Amniotic epithelial cell (primary cell): ENCODE results near the gene TRIM4.
"Not testable (repeated sequence)": the region's sequence is repeated elsewhere in the genome, so short reads cannot be mapped to it uniquely, and the experiment has no call there.

Source experiments
- DNase-seq: peaks from one replicate; pipeline ENCODE4 v3.0.0-alpha.2; 2010; ENCODE audit warnings: low read depth

Gene TRIM4, protein sequence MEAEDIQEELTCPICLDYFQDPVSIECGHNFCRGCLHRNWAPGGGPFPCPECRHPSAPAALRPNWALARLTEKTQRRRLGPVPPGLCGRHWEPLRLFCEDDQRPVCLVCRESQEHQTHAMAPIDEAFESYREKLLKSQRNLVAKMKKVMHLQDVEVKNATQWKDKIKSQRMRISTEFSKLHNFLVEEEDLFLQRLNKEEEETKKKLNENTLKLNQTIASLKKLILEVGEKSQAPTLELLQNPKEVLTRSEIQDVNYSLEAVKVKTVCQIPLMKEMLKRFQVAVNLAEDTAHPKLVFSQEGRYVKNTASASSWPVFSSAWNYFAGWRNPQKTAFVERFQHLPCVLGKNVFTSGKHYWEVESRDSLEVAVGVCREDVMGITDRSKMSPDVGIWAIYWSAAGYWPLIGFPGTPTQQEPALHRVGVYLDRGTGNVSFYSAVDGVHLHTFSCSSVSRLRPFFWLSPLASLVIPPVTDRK

DNA sequence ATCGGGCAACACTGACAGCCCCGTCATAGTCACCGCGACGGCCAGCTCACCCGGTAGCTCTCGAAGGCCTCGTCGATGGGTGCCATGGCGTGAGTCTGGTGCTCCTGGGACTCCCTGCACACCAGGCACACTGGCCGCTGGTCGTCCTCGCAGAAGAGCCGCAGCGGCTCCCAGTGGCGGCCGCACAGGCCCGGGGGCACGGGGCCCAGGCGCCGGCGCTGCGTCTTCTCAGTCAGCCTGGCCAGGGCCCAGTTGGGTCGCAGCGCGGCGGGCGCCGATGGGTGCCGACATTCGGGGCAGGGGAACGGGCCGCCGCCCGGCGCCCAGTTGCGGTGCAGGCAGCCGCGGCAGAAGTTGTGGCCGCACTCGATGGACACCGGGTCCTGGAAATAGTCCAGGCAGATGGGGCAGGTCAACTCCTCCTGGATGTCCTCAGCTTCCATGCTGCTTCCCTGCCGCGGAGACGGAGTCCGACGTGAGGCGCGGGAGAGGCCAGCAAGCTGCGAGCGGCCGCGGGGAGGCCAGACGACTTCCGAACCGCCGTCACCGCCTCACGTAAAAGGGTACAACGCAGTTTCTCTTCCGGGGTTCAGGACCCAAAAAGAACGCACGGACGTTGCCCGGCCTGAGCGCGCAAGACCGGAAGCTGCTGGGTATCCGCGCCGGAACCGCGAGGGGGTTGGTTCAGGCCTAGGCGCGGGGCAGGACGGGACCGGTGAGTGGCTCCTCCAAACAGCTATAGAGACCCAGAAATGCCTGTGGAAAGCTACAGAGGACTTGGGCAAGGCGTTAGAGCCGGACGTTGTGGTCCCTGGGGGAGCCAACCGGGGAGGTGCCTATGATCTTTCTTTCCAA is at the start of gene TRIM4:
TRIM4 (minus strand) TSS at position 572 of the 855 bp plus-strand sequence; CDS start at position 443, 129 bp downstream.
- DNase-seq: peak; percentile 93

DNA sequence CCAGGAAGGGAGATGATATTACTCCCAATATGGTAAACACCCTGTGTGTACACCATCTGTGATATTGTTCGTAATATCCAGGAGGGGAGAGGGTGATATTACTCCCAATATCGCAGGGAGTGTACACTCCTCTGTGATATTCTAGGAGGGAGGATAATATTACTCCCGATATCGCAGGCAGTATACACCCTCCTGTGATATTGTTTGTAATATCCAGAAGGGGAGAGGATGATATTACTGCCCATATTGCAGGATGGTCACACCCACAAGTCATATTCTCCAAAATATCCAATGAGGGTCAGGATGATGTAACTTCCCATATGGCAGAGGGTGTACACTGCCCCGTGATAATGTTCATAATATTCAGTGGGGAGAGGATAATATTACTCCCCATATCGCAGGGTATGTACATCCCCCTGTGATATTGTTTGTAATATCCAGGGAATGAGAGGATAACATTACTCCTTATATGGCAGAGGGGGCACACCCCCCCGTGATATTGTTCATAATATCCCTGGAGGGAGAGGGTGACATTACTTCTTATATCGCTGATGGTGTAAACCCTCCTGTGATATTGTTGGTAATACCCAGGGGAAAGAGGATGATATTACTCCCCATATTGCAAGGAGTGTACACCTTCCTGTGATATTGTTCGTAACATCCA is 39.4 kb upstream of the TRIM4 start:
- no peak for DNase-seq

DNA sequence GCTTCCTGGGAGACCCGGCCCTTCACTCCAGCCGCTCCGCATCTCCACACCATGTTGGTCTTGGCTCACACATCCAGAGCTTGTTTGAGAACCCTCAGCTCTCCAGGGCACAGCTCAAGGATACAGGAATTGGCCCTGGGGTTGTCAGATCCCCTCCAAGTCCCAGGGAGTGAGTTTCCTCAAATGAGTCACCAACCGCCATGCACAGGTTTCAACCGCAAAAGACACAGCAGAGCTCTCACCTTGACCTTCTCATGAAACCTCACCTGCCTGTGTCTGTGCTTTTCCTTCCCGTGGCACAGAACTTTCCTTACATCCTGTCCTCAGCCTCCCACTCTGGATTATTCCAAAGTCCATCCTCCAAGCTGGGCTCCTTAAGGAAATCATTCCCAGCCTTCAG is 35.9 kb upstream of the TRIM4 start:
- no peak for DNase-seq

DNA sequence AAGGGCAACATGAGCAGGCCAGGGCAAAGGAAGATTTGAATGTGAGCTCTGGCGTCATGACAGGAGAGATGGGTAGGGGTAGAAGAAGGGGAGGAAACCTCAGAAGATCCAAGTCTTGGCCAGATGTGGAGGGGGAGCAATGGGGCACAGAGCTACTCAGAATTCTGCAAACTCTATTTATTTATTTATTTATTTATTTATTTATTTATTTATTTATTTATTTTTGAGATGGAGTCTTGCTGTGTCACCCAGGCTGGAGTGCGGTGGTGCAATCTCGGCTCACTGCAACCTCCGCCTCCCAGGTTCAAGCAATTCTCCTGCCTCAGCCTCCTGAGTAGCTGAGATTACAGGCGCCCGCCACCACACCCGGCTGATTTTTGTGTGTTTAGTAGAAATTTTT is 35.3 kb upstream of the TRIM4 start:
- DNase-seq: not testable (repeated sequence)

- peak; percentile 52 for DNase-seq
Observed at GRCh38 chr7:99953649-99954048, 34.3 kb upstream of the TRIM4 start.

DNA sequence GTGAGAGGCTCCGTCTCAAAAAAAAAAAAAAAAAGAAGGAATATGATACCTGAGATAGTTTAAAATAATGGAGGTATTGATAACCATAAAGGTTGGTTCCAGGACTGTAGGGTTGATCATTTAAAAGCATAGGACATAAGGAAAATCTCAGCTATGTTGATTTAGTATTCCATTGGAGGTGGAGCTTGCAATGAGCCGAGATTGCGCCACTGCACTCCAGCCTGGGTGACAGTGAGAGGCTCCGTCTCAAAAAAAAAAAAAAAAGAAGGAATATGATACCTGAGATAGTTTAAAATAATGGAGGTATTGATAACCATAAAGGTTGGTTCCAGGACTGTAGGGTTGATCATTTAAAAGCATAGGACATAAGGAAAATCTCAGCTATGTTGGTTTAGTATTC is 33.3 kb upstream of the TRIM4 start:
- not testable (repeated sequence) for DNase-seq

GRCh38 chr7:99950819-99951218 is 31.5 kb upstream of the TRIM4 start:
- DNase-seq: not testable (repeated sequence)

GRCh38 chr7:99949645-99950228 is 30.4 kb upstream of the TRIM4 start:
- peak; percentile 7 for DNase-seq

GRCh38 chr7:99947608-99948007 is 28.3 kb upstream of the TRIM4 start:
- DNase-seq: no peak

DNA sequence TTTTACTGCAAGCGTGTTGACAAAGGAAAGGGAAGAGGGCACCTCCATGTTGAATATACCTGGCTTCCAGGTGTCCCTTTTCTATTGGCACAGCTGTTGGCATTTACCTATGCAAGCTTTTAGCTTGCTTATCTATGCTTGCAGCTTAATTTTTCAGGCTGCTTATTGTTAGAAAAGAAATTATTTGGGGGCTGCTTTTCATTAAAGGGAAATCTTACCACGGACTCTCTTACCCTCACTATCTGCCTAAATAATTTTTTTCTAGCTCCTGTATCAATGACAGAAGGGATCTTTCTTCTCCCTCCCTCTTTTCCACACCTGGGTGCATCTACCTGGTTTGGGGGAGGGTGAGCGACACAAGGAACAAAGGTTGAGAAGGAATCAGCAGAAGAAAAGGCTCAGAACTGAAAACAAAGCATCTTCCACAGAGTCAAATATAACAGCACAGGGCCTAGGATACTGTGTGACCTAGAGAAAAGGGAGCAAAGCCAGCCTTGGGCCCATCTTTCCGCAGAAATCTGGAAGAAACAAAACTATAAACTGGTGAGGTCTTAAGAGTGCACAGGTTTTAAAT is 25.3 kb upstream of the TRIM4 start:
- DNase-seq: no peak

DNA sequence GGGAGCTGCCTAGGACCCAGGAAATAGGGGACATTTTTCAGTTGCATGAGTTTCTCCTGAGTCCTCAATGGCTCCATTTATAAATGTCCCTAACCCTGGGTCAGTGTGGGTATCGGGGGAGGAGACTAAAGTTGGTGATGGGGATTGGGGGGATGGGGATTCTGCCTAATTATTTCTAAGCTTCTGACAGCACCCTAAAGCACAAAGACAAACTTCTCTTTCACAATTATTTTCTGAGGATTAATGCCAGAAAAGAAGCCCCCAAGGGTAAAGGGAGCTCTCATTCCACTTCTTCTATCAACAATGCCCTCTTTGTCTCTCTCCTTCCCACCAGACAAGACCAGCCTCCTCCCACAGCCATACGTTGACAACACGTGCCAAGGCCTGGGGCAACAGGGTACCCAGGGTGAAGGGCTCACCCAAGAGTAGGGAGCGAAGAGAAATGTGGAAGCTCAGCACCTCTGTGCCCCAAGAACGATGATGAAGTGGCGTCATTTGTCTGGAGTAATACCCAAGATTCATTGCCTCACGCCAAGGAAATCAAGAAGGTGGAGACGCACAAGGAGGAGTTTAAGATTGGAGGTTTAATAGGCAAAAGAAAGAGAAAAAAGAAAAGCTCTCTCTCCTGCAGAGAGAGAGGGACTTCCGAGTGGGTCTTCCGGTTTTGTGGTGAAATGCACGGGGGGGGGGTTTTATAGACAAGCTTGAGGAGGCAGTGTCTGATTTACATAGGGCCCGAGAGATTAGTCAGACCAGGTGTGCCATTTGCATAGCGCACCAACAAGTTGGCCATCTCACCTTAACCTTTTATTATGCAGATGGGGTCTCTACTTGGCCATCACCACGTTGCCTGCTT is 24.5 kb upstream of the TRIM4 start:
- DNase-seq: no peak

DNA sequence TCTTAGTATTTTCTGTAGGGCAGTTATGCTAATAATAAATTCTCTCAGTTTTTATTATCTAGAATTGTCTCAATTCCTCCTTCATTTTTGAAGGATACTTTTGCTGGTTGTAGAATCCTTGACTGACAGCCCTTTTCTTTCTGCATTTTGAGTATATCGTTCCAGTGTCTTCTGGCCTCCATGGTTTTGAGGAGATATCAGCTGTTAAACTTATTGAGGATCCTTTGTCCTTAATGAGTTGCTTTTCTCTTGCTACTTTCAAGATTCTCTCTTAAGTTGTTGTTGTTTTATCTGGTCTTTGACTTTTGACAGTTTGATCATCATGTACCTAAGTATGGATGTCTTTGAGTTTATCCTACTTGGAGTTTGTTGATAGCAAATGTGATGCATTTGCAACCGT is 19.0 kb upstream of the TRIM4 start:
- DNase-seq: no peak

- DNase-seq: peak; percentile 28
Observed at GRCh38 chr7:99935009-99935408, 15.7 kb upstream of the TRIM4 start.

DNA sequence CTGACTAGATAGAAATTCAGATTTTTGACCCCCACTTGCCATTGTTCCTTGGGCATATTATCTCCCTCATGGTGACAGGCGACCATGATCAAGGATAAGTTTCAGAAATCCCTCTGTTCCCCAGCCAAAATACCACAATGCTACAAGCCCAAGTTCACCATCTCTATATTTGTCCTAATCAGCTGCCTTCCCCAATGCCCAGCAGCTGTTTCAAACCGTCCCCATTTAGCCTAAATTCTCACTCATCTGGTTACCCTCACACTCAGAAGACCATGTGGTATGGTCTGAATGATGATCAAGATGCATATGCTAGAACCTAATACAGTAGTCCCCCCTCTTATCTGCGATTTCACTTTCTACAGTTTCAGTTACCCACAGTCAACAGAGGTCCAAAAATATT is 11.0 kb upstream of the TRIM4 start:
- no peak for DNase-seq

- DNase-seq: no peak
Observed at GRCh38 chr7:99929730-99930053, 10.4 kb upstream of the TRIM4 start.

DNA sequence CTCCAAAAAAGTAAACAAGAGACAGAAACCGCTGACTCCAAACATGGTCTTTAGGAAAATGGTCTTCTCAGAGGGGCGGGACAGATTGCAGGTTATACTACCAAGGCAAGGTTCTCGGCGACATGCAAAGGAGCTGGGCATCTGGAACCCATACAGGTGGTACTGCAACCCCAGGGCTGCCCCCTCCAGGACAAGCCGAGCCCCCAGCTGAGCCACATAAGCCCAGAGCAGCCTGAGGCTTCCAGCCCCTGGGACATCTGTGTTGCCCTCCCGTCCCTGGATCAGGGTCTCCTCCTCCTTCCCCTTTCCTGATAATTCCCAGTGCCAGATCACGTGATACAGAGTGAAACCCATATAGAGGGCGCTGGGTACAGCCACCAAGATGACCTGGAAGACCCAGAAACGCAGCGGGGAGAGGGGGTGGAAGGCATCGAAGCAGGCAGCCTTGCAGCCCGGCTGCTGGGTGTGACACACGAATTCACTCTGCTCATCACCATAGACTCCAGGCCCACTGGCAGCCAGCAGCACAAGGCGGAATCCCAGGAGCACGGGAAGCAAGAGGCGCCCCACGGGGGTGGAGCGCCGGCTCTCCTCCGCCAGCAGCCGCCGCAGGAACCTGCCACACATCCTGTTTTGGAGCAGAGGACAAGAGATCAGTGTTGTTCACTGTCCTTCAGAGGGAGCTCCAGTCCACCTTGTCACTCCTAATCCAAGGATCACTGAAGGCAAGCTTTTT is 9.8 kb upstream of the TRIM4 start, which contains the start of gene GJC3:
GJC3 (minus strand) TSS at position 627 of the 736 bp plus-strand sequence; CDS start at position 627, 0 bp downstream.
- DNase-seq: peak; percentile 35

DNA sequence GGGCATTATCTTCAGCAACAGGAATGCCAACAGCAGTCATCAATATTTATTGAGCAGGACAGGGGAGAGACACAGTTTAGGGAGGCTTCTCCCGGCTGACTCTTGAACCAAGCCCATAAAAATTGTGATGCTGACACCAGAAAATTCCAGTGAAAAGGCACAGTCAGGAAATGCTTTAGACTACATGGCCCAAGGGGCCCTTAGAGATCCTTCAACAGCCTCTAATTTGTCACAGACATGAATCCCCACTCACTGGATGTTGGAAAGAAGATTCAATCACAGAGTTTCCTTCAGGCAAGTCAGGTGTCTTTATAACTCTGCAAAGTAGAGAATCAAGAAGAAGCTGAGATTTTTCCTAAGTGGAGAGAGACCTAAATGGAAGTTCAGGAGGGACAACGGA is 8.9 kb upstream of the TRIM4 start:
- DNase-seq: no peak

DNA sequence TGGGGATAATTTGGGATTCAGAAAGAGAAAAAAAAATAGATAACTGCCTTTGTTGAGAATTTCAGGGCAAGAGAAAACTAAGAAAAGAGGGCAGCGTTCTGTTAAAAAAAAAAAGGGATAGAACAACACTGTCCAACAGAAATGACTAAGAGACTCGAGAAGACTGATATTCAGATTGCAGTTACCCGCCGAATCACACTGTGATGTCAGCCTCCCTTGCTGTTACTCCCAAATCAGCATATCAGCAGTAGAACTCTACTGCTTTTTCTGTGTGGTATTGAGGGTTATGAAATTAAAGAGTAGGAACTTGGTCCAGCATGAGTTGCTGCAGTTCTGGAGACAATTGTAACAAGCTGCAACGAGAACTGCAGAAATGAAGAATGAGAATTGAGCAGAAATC is 8.2 kb upstream of the TRIM4 start:
- no peak for DNase-seq

- no peak for DNase-seq
Observed at GRCh38 chr7:99926321-99926720, 7.0 kb upstream of the TRIM4 start.

- no peak for DNase-seq
Observed at GRCh38 chr7:99923200-99923599, 3.9 kb upstream of the TRIM4 start.
